GM18873 (cell line): ENCODE measurements around the gene LGALS7B.
"Not testable (repeated sequence)": the region's sequence is repeated elsewhere in the genome, so short reads cannot be mapped to it uniquely, and the experiment has no call there.

Source experiments
- ATAC-seq: cut with Tn5 transposase; IDR thresholded peaks from one replicate; pipeline ENCODE4 v1.9.1; 2021; ENCODE audit warnings: mild to moderate bottlenecking, moderate library complexity, moderate number of reproducible peaks; ENCODE audit not compliant: unreplicated experiment, low FRiP score

Gene LGALS7B

GRCh38 chr19:38793671-38794070 is 4.7 kb downstream of the LGALS7B start:
- ATAC-seq: no peak

GRCh38 chr19:38795549-38795948 is 6.5 kb downstream of the LGALS7B start:
- ATAC-seq: no peak

- no peak for ATAC-seq
These were observed 7.2 kb downstream of the LGALS7B start for GRCh38 chr19:38796154-38796553.

GRCh38 chr19:38797781-38798180 is 8.8 kb downstream of the LGALS7B start:
- not testable (repeated sequence) for ATAC-seq

- no peak for ATAC-seq
These were observed 10.1 kb downstream of the LGALS7B start for GRCh38 chr19:38799104-38799503.

GRCh38 chr19:38800577-38801347 is 11.8 kb downstream of the LGALS7B start:
- ATAC-seq: no peak

GRCh38 chr19:38801359-38802095 is 12.5 kb downstream of the LGALS7B start:
- no peak for ATAC-seq

GRCh38 chr19:38803543-38803942 is 14.5 kb downstream of the LGALS7B start:
- ATAC-seq: no peak

- ATAC-seq: no peak
These were observed 16.2 kb downstream of the LGALS7B start for GRCh38 chr19:38805180-38805579.

- no peak for ATAC-seq
These were observed 17.4 kb downstream of the LGALS7B start for GRCh38 chr19:38806371-38806770.

GRCh38 chr19:38807374-38808098 is 18.5 kb downstream of the LGALS7B start:
- ATAC-seq: not testable (repeated sequence)

- ATAC-seq: no peak
These were observed 19.7 kb downstream of the LGALS7B start for GRCh38 chr19:38808741-38809140.

- no peak for ATAC-seq
These were observed 20.7 kb downstream of the LGALS7B start for GRCh38 chr19:38809592-38810252.

- ATAC-seq: no peak
These were observed 23.2 kb downstream of the LGALS7B start for GRCh38 chr19:38812009-38812840.

- no peak for ATAC-seq
These were observed 23.9 kb downstream of the LGALS7B start, which contains the start of gene LGALS4 for GRCh38 chr19:38812841-38813320. Gene LGALS4 (minus strand): TSS chr19:38812945. CDS start chr19:38812886, 59 bp downstream.

- ATAC-seq: no peak
These were observed 24.3 kb downstream of the LGALS7B start for GRCh38 chr19:38813323-38813722.

- ATAC-seq: not testable (repeated sequence)
These were observed 24.9 kb downstream of the LGALS7B start for GRCh38 chr19:38813932-38814331.

- no peak for ATAC-seq
These were observed 26.3 kb downstream of the LGALS7B start for GRCh38 chr19:38815059-38816001.
